SK-N-SH (cell line): Measurements from ENCODE around the gene STRIT1. TPM values are rescaled to one million over a fixed set of nuclear protein-coding genes. Genes with fewer than 3 reads are reported as not detected.

Experiments used
- CTCF ChIA-PET: fragments of 300-600, 350-600 bp; formaldehyde crosslinking; extraction: SDS; loops from one replicate; lab custom pipeline; 2021; lab: Yijun Ruan, JAX
- POLR2A ChIA-PET: fragments of 350-600 bp; sonication (Branson Sonifier 250); formaldehyde crosslinking; extraction: SDS; loops from one replicate; lab custom pipeline; 2020; ENCODE audit warnings: antibody characterized with exemption, inconsistent platforms; lab: Yijun Ruan, JAX
- DNase-seq: peaks from one replicate; pipeline ENCODE4 v3.0.0; 2012
- H2AFZ ChIP-seq: fragments of 200-600 bp; sonication (generic); 2 replicates; pipeline ENCODE4 v1.8.1; 2016; ENCODE audit warnings: antibody characterized with exemption, mild to moderate bottlenecking, low read depth
- H3F3A ChIP-seq: fragments of 200-600 bp; sonication (generic); replicated peaks from 2 replicates; pipeline ENCODE3; 2016; ENCODE audit warnings: antibody characterized with exemption, mild to moderate bottlenecking; ENCODE audit not compliant: insufficient read depth
- H3K27ac ChIP-seq, 2 experiments: fragments of 200-500 bp in 1 of 2; fragments of 200-600 bp in 1 of 2; sonication (Bioruptor generic) in 1 of 2; sonication (generic), shearing (Covaris generic) in 1 of 2; 2 replicates each; pipeline versions ENCODE4 v1.5.1 to v1.6.1; 2014 to 2016; ENCODE audit warnings: low read depth in 2 of 2, inconsistent platforms in 1 of 2, low read length in 1 of 2, mild to moderate bottlenecking in 1 of 2, mixed read lengths in 1 of 2
- H3K27me3 ChIP-seq: fragments of 200-600 bp; sonication (generic), shearing (Covaris generic); 2 replicates; pipeline ENCODE4 v1.6.1; 2016; ENCODE audit warnings: mixed run types; ENCODE audit not compliant: insufficient read depth
- H3K36me3 ChIP-seq, 2 experiments: fragments of 200-500 bp in 1 of 2; fragments of 200-600 bp in 1 of 2; sonication (Bioruptor generic) in 1 of 2; sonication (generic) in 1 of 2; replicated peaks in 1 of 2; 2 replicates each; pipeline versions ENCODE3 to v1.5.1; 2014 to 2016; ENCODE audit warnings: low read length in 1 of 2, mild to moderate bottlenecking in 1 of 2; ENCODE audit not compliant: insufficient read depth in 2 of 2, control insufficient read depth in 1 of 2
- H3K4me1 ChIP-seq, 2 experiments: fragments of 200-500 bp in 1 of 2; fragments of 200-600 bp in 1 of 2; sonication (Bioruptor generic) in 1 of 2; sonication (generic), shearing (Covaris generic) in 1 of 2; 2 replicates each; pipeline versions ENCODE4 v1.5.1 to v1.6.1; 2014 to 2016; ENCODE audit warnings: low read depth in 1 of 2, low read length in 1 of 2, mixed run types in 1 of 2; ENCODE audit not compliant: insufficient read depth in 2 of 2, control insufficient read depth in 1 of 2
- H3K4me2 ChIP-seq: fragments of 200-600 bp; sonication (generic), shearing (Covaris generic); 2 replicates; pipeline ENCODE4 v1.6.1; 2017; ENCODE audit warnings: mixed run types
- H3K4me3 ChIP-seq, 2 experiments: fragments of 200-500 bp in 1 of 2; fragments of 200-600 bp in 1 of 2; sonication (Bioruptor generic) in 1 of 2; sonication (generic), shearing (Covaris generic) in 1 of 2; 2 replicates each; pipeline versions ENCODE4 v1.5.1 to v1.8.1; 2014 to 2016; ENCODE audit warnings: low read depth in 2 of 2, inconsistent platforms in 1 of 2, low read length in 1 of 2, mild to moderate bottlenecking in 1 of 2, mixed read lengths in 1 of 2, moderate library complexity in 1 of 2
- H3K79me2 ChIP-seq: fragments of 200-600 bp; sonication (generic); 2 replicates; pipeline ENCODE4 v1.8.1; 2017; ENCODE audit warnings: mild to moderate bottlenecking; ENCODE audit not compliant: insufficient read depth
- H3K9ac ChIP-seq: fragments of 200-600 bp; sonication (generic); 2 replicates; pipeline ENCODE4 v1.6.1; 2017; ENCODE audit warnings: mixed run types
- H3K9me2 ChIP-seq: fragments of 200-600 bp; sonication (generic); 2 replicates; pipeline ENCODE4 v1.6.1; 2017; ENCODE audit warnings: mixed run types
- H3K9me3 ChIP-seq: fragments of 200-600 bp; sonication (generic); 2 replicates; pipeline ENCODE4 v1.6.1; 2017; ENCODE audit warnings: mixed run types, mild to moderate bottlenecking, moderate library complexity
- H4K20me1 ChIP-seq: fragments of 200-600 bp; sonication (generic); 2 replicates; pipeline ENCODE4 v1.6.1; 2017; ENCODE audit warnings: mild to moderate bottlenecking, mixed run types; ENCODE audit not compliant: insufficient read depth
- EP300 ChIP-seq, 2 experiments: IDR thresholded peaks; 2 replicates each; pipeline versions ENCODE4 v1.4.0 to v1.6.1; 2012; ENCODE audit warnings: borderline replicate concordance in 1 of 2, low read depth in 1 of 2, low read length in 1 of 2
- FOSL2 ChIP-seq: IDR thresholded peaks from 2 replicates; pipeline ENCODE4 v1.4.0; 2012; ENCODE audit warnings: low read depth, mild to moderate bottlenecking, moderate library complexity, borderline replicate concordance
- FOXJ3 ChIP-seq: sonication (generic); formaldehyde crosslinking; IDR thresholded peaks from 2 replicates; pipeline ENCODE4 v1.5.1; 2020; ENCODE audit warnings: mild to moderate bottlenecking, missing genetic modification reagents
- GATA2 ChIP-seq: sonication (generic); formaldehyde crosslinking; IDR thresholded peaks from 2 replicates; pipeline ENCODE4 v1.5.0; 2020; ENCODE audit warnings: mild to moderate bottlenecking, missing genetic modification reagents
- MAX ChIP-seq: IDR thresholded peaks from 2 replicates; pipeline ENCODE4 v1.4.0; 2012; ENCODE audit warnings: low read depth
- MXI1 ChIP-seq: IDR thresholded peaks from 2 replicates; pipeline ENCODE4 v1.6.1; 2012; ENCODE audit warnings: mild to moderate bottlenecking, low read depth, low read length, improper control_type of control experiment
- RAD21 ChIP-seq: IDR thresholded peaks from 2 replicates; pipeline ENCODE4 v1.6.1; 2012; ENCODE audit warnings: mild to moderate bottlenecking, low read length
- RCOR1 ChIP-seq: fragments of 150-350 bp; IDR thresholded peaks from 2 replicates; pipeline ENCODE4 v1.6.1; 2017; ENCODE audit warnings: antibody characterized with exemption, low read length
- RFX5 ChIP-seq: IDR thresholded peaks from 2 replicates; pipeline ENCODE4 v1.6.1; 2012; ENCODE audit warnings: mild to moderate bottlenecking, improper control_type of control experiment, low read length
- RXRA ChIP-seq: IDR thresholded peaks from 2 replicates; pipeline ENCODE4 v1.4.0; 2012; ENCODE audit warnings: low read depth, mild to moderate bottlenecking, borderline replicate concordance
- SMC3 ChIP-seq: IDR thresholded peaks from 2 replicates; pipeline ENCODE4 v1.6.1; 2012; ENCODE audit warnings: low read depth, low read length, improper control_type of control experiment
- TCF12 ChIP-seq: IDR thresholded peaks from 2 replicates; pipeline ENCODE4 v1.4.0; 2012
- USF1 ChIP-seq: IDR thresholded peaks from 2 replicates; pipeline ENCODE4 v1.4.0; 2012; ENCODE audit warnings: low read depth, borderline replicate concordance
- WGBS: methylation state at CpG from one replicate; pipeline ENCODE4 v1.1.6; 2017; ENCODE audit warnings: low lambda C conversion rate; 5-methylcytosine and 5-hydroxymethylcytosine counted together
- polyA plus RNA-seq, 3 experiments: library from polyadenylated mRNA; depleted of rRNA; stranded (reverse); fragments of >200 nt; gene quantifications; 2 replicates each; pipeline ENCODE4 v1.2.3, GENCODE V29; 2012
- TF ChIP-seq, protein P1 (sequence below): IDR thresholded peaks from 2 replicates; pipeline ENCODE4; 2012

The STRIT1 gene
- polyA plus RNA-seq, 1 of the 3 experiments (the other 2 are of a cell fraction), result not detected

- TF ChIP-seq RAD21 (no peak), MXI1 (no peak), USF1 (no peak), FOXJ3 (CRISPR knock-in tag) (peak; percentile 59)
- TF ChIP-seq, protein P1, sequence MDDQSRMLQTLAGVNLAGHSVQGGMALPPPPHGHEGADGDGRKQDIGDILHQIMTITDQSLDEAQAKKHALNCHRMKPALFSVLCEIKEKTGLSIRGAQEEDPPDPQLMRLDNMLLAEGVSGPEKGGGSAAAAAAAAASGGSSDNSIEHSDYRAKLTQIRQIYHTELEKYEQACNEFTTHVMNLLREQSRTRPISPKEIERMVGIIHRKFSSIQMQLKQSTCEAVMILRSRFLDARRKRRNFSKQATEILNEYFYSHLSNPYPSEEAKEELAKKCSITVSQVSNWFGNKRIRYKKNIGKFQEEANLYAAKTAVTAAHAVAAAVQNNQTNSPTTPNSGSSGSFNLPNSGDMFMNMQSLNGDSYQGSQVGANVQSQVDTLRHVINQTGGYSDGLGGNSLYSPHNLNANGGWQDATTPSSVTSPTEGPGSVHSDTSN, result no peak
Observed at GRCh38 chr3:155334215-155334913, 40.9 kb upstream of the STRIT1 start (continued).

GRCh38 chr3:155332716-155333115, 39.2 kb upstream of the STRIT1 start:
- Histone ChIP-seq H3K9ac (no peak overlapping the region), H3K9me3 (no peaks in the 10 kb centered on the region), H3K4me3 (no peak overlapping the region), H3K4me1 (peaks cover 0 to 59% of the 10 kb centered on the region in 2 experiments; a peak in 2 of 4 replicates), H3K4me2 (no peak overlapping the region), H3K9me2 (no peaks in the 10 kb centered on the region), H3K36me3 (no peaks in the 10 kb centered on the region), H3K79me2 (no peaks in the 10 kb centered on the region), H3K27me3 (no peaks in the 10 kb centered on the region), H3K27ac (peak overlapping the region in 1 of 2 experiments; percentile 98; a peak in 2 of 4 replicates), H2AFZ (no peak overlapping the region), H3F3A (no peaks in the 10 kb centered on the region), H4K20me1 (no peaks in the 10 kb centered on the region)
- ChIA-PET POLR2A (no interaction called here), CTCF (interaction anchor here (0.6 to 4.5 kb wide), 4 partner anchors 10 to 369 kb away, joined by 3 to 33 read pairs (median 12); no protein-coding TSS in a partner anchor)
- DNase-seq, result no peak
- WGBS, result 49% methylated on average over 4 of the region's 4 CpGs
- TF ChIP-seq TCF12 (no peak), RCOR1 (peak; percentile 81), RFX5 (no peak), EP300 (IDR thresholded peaks at IDR 0.05; ENCODE audit: borderline replicate concordance in 1 of 2, low read depth in 1 of 2, low read length in 1 of 2) (peak in 1 of 2 experiments; percentile 86; a peak in 2 of 4 replicates), GATA2 (CRISPR knock-in tag) (no peak; the same call in 1 of the 2 replicates), RXRA (no peak), MAX (no peak), SMC3 (no peak), FOSL2 (no peak)
